GM12875 (cell line): Measurements from ENCODE around the gene MEX3C.

Experiments
- H3K4me3 ChIP-seq: one replicate; pipeline ENCODE4 v1.5.1; 2011; ENCODE audit warnings: low read depth, low read length, control low read depth
- CTCF ChIP-seq: IDR thresholded peaks from 2 replicates; pipeline ENCODE4 v1.5.1; 2011; ENCODE audit warnings: low read depth, mild to moderate bottlenecking, control low read depth, inconsistent platforms, low read length, moderate library complexity, borderline replicate concordance; ENCODE audit not compliant: insufficient read depth

The MEX3C gene

GRCh38 chr18:51197661-51198424 lies at the start of gene MEX3C:
Gene MEX3C, minus strand, starts transcription at chr18:51197681. Its CDS starts 361 bp downstream, at chr18:51197320.
- peak within 1 kb of the TSS; percentile 75 for H3K4me3 ChIP-seq
- peak; percentile 5; the same call in 1 of the 2 replicates for TF ChIP-seq CTCF

GRCh38 chr18:51241226-51241625 lies 43.7 kb upstream of the MEX3C start:
- H3K4me3 ChIP-seq = no peak overlapping the region
- no peak for TF ChIP-seq CTCF

GRCh38 chr18:51236225-51236624 lies 38.7 kb upstream of the MEX3C start:
- H3K4me3 ChIP-seq = no peak overlapping the region
- TF ChIP-seq CTCF = no peak

GRCh38 chr18:51235009-51235789 lies 37.7 kb upstream of the MEX3C start:
- H3K4me3 ChIP-seq = no peak overlapping the region
- TF ChIP-seq CTCF = no peak

DNA sequence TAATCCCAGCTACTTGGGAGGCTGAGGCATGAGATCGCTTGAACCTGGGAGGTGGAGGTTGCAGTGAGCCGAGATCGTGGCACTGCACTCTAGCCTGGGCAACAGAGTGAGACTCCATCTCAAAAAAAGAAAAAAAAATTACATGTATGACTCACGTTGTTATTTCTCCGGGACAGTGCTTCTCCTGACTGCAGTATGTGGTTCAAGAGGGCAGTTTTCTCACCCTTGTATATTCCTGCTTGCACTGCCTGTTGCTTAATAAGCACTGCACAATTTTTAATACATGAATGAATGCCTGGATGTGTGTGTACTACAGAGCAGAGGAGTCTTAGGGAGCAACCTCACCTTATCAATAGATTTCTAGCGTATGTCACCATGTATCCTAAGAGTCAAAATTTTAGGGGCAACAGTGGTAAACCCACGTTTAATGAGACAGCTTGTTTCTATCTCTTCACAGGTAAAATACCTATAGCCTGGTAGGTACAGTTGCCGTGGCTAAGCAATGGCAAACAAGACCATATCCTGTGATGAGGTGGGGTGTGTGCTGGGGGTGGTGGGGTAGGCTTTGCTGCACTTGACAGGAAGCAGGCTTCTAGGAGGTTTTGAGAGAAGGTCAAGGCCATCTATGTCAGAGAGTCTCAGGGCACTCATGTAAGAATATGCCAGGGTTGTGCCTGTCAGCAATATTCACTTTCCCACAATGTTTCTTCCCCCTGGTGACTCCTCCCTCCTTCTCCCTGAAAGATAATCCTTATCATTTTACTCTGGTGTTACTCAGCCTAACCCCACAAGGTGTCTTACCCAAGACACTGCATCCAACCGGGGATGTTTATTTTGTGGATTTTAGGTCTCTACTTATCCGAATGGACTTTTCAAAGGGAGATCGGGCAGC lies 36.9 kb upstream of the MEX3C start:
- TF ChIP-seq CTCF = no peak
- no peak overlapping the region for H3K4me3 ChIP-seq

DNA sequence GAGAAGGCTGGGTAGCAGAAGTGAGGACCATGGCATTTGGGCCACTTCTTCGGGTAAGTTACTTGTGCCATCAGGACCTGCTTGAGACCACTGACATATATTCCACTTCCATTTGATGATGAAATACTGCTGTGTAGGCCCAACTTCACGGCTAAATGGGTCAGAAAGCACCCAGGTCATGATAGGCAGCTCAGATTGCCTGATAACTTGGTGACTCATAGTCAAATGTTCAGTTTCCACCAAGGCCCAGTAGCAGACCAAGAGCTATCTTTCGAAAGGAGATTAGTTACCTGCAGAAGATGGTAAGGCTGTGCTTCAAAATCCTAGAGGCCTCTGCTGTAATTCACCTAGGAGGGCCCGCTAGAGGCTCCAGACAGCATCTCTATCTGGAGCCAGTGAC lies 31.8 kb upstream of the MEX3C start:
- H3K4me3 ChIP-seq = no peak overlapping the region
- no peak for TF ChIP-seq CTCF
